Hepatocyte (in vitro differentiated cells): ENCODE measurements around the gene ATG101.

Source experiments
- EZH2 ChIP-seq: fragments of 200-600 bp; sonication (generic); IDR thresholded peaks from 2 replicates; pipeline ENCODE4 v1.6.1; 2016; ENCODE audit warnings: antibody characterized with exemption, mild to moderate bottlenecking, borderline replicate concordance
- TF ChIP-seq, protein P1 (sequence below): fragments of 200-600 bp; sonication (generic); IDR thresholded peaks from 2 replicates; pipeline ENCODE4 v1.5.1; 2016; ENCODE audit warnings: antibody characterized with exemption, mild to moderate bottlenecking; ENCODE audit not compliant: poor library complexity

DNA sequence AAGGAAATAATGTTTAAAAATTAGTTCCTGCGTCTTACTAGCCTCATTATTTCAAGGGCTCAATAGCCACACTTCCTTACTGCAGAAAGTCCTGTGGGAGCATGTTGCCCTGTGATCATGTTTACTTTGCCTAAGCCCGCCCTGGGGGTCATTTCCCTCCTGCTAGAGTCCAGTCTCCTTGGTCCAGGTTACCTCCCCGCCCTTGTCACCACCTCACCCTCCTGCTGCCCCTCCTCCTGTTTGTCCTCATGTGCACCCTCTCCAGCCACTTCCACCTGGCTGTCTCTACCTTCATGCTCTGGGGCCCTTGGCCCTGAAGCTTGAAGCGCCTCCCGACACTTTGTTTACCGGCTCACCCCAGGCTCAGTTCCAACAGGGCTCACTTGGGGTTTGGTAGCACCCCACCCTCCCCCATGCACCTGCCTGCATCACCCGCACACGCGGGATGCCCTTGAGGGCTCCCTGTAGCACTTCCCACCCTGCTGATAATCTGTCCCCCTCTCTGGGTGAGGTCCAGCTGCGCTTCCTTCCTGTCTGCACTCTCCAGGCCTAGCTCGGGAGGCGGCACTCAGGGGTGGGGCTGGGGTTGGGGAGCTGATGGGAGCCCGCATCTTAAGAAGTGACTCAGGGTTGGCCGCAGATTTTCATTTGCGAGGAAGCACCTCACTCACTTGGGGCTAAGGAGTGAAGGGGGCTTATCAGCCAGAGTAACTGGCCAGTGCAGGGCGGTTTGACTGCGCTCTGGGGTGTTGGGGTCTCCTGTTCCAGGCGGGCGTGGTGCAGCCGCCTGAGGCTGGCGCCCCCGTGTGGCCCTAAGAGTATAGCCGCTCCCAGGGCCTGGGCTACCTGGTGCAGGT is 49.8 kb downstream of the ATG101 start:
- TF ChIP-seq, protein P1, sequence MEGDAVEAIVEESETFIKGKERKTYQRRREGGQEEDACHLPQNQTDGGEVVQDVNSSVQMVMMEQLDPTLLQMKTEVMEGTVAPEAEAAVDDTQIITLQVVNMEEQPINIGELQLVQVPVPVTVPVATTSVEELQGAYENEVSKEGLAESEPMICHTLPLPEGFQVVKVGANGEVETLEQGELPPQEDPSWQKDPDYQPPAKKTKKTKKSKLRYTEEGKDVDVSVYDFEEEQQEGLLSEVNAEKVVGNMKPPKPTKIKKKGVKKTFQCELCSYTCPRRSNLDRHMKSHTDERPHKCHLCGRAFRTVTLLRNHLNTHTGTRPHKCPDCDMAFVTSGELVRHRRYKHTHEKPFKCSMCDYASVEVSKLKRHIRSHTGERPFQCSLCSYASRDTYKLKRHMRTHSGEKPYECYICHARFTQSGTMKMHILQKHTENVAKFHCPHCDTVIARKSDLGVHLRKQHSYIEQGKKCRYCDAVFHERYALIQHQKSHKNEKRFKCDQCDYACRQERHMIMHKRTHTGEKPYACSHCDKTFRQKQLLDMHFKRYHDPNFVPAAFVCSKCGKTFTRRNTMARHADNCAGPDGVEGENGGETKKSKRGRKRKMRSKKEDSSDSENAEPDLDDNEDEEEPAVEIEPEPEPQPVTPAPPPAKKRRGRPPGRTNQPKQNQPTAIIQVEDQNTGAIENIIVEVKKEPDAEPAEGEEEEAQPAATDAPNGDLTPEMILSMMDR, result peak; percentile 58
- TF ChIP-seq EZH2, result no peak
